H9 (cell line): ENCODE measurements around the gene GNL3. TPM values are rescaled to one million over a fixed set of nuclear protein-coding genes. Genes with fewer than 3 reads are reported as not detected.
A peak's percentile ranks its signal among the peaks of the same experiment; 100 is the strongest.

Experiments
- DNase-seq: peaks from one replicate; pipeline ENCODE4 v3.0.0-alpha.2; 2017
- H2AFZ ChIP-seq: one replicate; pipeline ENCODE4 v1.6.1; 2013; ENCODE audit warnings: mild to moderate bottlenecking, low read length, control low read depth, moderate library complexity
- H2AK5ac ChIP-seq: 2 replicates; pipeline ENCODE4 v1.6.1; 2013; ENCODE audit warnings: low read length, control low read depth, mixed read lengths; ENCODE audit not compliant: insufficient read length
- H2BK120ac ChIP-seq: one replicate; pipeline ENCODE4 v1.6.1; 2013; ENCODE audit warnings: low read depth, mild to moderate bottlenecking, low read length, control low read depth, inconsistent platforms; ENCODE audit not compliant: poor library complexity, severe bottlenecking
- H2BK12ac ChIP-seq: 2 replicates; pipeline ENCODE4 v1.6.1; 2013; ENCODE audit warnings: low read length, control low read depth, mixed read lengths, low read depth; ENCODE audit not compliant: insufficient read length
- H2BK15ac ChIP-seq: 2 replicates; pipeline ENCODE4 v1.6.1; 2013; ENCODE audit warnings: low read depth, low read length, control low read depth
- H2BK20ac ChIP-seq: one replicate; pipeline ENCODE4 v1.6.1; 2013; ENCODE audit warnings: low read depth, mild to moderate bottlenecking, low read length, control low read depth, inconsistent platforms; ENCODE audit not compliant: poor library complexity, severe bottlenecking
- H2BK5ac ChIP-seq: 2 replicates; pipeline ENCODE4 v1.6.1; 2013; ENCODE audit warnings: low read length, control low read depth, mixed read lengths; ENCODE audit not compliant: insufficient read length
- H3K14ac ChIP-seq: 2 replicates; pipeline ENCODE4 v1.6.1; 2013; ENCODE audit warnings: low read length, control low read depth; ENCODE audit not compliant: insufficient read depth
- H3K18ac ChIP-seq: 2 replicates; pipeline ENCODE4 v1.6.1; 2013; ENCODE audit warnings: low read depth, mild to moderate bottlenecking, mixed read lengths, low read length, control low read depth; ENCODE audit not compliant: insufficient read length
- H3K23ac ChIP-seq: 2 replicates; pipeline ENCODE4 v1.6.1; 2013; ENCODE audit warnings: low read length, control low read depth, mixed read lengths, low read depth; ENCODE audit not compliant: insufficient read length
- H3K23me2 ChIP-seq: 2 replicates; pipeline ENCODE4 v1.6.1; 2013; ENCODE audit warnings: low read depth, mild to moderate bottlenecking, mixed read lengths, low read length, control low read depth; ENCODE audit not compliant: insufficient read length, poor library complexity, severe bottlenecking
- H3K27ac ChIP-seq: 2 replicates; pipeline ENCODE4 v1.5.1; 2013; ENCODE audit warnings: low read length, control low read depth, mixed read lengths, low read depth; ENCODE audit not compliant: insufficient read length
- H3K27me3 ChIP-seq: 2 replicates; pipeline ENCODE4 v1.6.1; 2013; ENCODE audit warnings: low read length, control low read depth, inconsistent platforms; ENCODE audit not compliant: insufficient read depth
- H3K4ac ChIP-seq: 2 replicates; pipeline ENCODE4 v1.6.1; 2013; ENCODE audit warnings: low read depth, mild to moderate bottlenecking, control low read depth, inconsistent platforms, low read length, moderate library complexity
- H3K4me1 ChIP-seq: 2 replicates; pipeline ENCODE4 v1.6.1; 2013; ENCODE audit warnings: low read length, control low read depth, inconsistent platforms; ENCODE audit not compliant: insufficient read depth
- H3K4me2 ChIP-seq: 2 replicates; pipeline ENCODE4 v1.6.1; 2013; ENCODE audit warnings: low read length, control low read depth, mixed read lengths; ENCODE audit not compliant: insufficient read length, insufficient read depth
- H3K56ac ChIP-seq: 2 replicates; pipeline ENCODE4 v1.6.1; 2013; ENCODE audit warnings: low read depth, mild to moderate bottlenecking, mixed read lengths, low read length, control low read depth; ENCODE audit not compliant: insufficient read length
- H3K79me1 ChIP-seq: 2 replicates; pipeline ENCODE4 v1.6.1; 2013; ENCODE audit warnings: low read depth, mild to moderate bottlenecking, moderate library complexity, low read length, control low read depth, inconsistent platforms; ENCODE audit not compliant: insufficient read depth, poor library complexity, severe bottlenecking
- H3K79me2 ChIP-seq: 2 replicates; pipeline ENCODE4 v1.6.1; 2013; ENCODE audit warnings: low read length, control low read depth, inconsistent platforms; ENCODE audit not compliant: insufficient read depth
- H3K9ac ChIP-seq: 2 replicates; pipeline ENCODE4 v1.6.1; 2013; ENCODE audit warnings: low read length, control low read depth, mixed read lengths; ENCODE audit not compliant: insufficient read length; ENCODE audit errors: extremely low read depth
- H3K9me3 ChIP-seq: one replicate; pipeline ENCODE4 v1.6.1; 2013; ENCODE audit warnings: low read depth, low read length, inconsistent platforms; ENCODE audit not compliant: control insufficient read depth
- H3T11ph ChIP-seq: one replicate; pipeline ENCODE4 v1.6.1; 2013; ENCODE audit warnings: mild to moderate bottlenecking, low read length, control low read depth, inconsistent platforms
- H4K20me1 ChIP-seq: one replicate; pipeline ENCODE4 v1.6.1; 2013; ENCODE audit not compliant: control insufficient read depth, insufficient read length, insufficient read depth
- H4K5ac ChIP-seq: 2 replicates; pipeline ENCODE4 v1.6.1; 2013; ENCODE audit warnings: low read depth, mild to moderate bottlenecking, mixed read lengths, low read length, control low read depth; ENCODE audit not compliant: insufficient read length
- H4K8ac ChIP-seq: replicated peaks from 2 replicates; pipeline ENCODE4 v1.6.1; 2013; ENCODE audit warnings: low read length, control low read depth, mixed read lengths, low read depth; ENCODE audit not compliant: insufficient read length
- H4K91ac ChIP-seq: 2 replicates; pipeline ENCODE4 v1.6.1; 2013; ENCODE audit warnings: low read depth, mild to moderate bottlenecking, moderate library complexity, mixed read lengths, low read length, control low read depth; ENCODE audit not compliant: insufficient read length
- H3K27ac Mint-ChIP-seq, 3 experiments: 2 replicates in 2 of 3; 3 replicates in 1 of 3; pipeline ENCODE4 v1.8.0; 2020 to 2021; ENCODE audit warnings: mixed read lengths in 3 of 3, mild to moderate bottlenecking in 1 of 3, moderate library complexity in 1 of 3
- H3K27me3 Mint-ChIP-seq: 2 replicates; pipeline ENCODE4 v1.8.0; 2021; ENCODE audit warnings: low read depth, mild to moderate bottlenecking, moderate library complexity, mixed read lengths
- H3K36me3 Mint-ChIP-seq, 3 experiments: 2 replicates in 2 of 3; 3 replicates in 1 of 3; pipeline ENCODE4 v1.8.0; 2020 to 2021; ENCODE audit warnings: low read depth in 3 of 3, mixed read lengths in 3 of 3; ENCODE audit not compliant: insufficient read depth in 1 of 3
- H3K4me1 Mint-ChIP-seq, 2 experiments: 2 replicates each; pipeline ENCODE4 v1.8.0; 2020; ENCODE audit warnings: mixed read lengths in 2 of 2
- H3K4me3 Mint-ChIP-seq, 2 experiments: 2 replicates in 1 of 2; 3 replicates in 1 of 2; pipeline ENCODE4 v1.8.0; 2020 to 2021; ENCODE audit warnings: mild to moderate bottlenecking in 2 of 2, mixed read lengths in 2 of 2, moderate library complexity in 1 of 2
- H3K9me3 Mint-ChIP-seq, 2 experiments: 2 replicates in 1 of 2; 3 replicates in 1 of 2; pipeline ENCODE4 v1.8.0; 2020; ENCODE audit warnings: mild to moderate bottlenecking in 2 of 2, mixed read lengths in 2 of 2, moderate library complexity in 1 of 2
- WGBS: extraction: QIAGEN DNeasy Blood & Tissue Kit; methylation state at CpG from one replicate; pipeline ENCODE4 v1.1.7; 2013; ENCODE audit warnings: missing lambda C conversion rate, low lambda C conversion rate, mixed read lengths; ENCODE audit not compliant: insufficient read length; ENCODE audit errors: extremely low coverage; 5-methylcytosine and 5-hydroxymethylcytosine counted together
- total RNA-seq: library from RNA; stranded (reverse); gene quantifications from 2 replicates; pipeline ENCODE4 v1.2.1, GENCODE V29; 2021
- TF ChIP-seq, protein P1 (sequence below): fragments of 200-600 bp; sonication (generic); conservative IDR thresholded peaks from 3 replicates; pipeline ENCODE4 v1.8.0; 2021; ENCODE audit warnings: antibody characterized with exemption, mild to moderate bottlenecking

The GNL3 gene
- total RNA-seq, 1 experiment from 2014 or later: 250 TPM

DNA sequence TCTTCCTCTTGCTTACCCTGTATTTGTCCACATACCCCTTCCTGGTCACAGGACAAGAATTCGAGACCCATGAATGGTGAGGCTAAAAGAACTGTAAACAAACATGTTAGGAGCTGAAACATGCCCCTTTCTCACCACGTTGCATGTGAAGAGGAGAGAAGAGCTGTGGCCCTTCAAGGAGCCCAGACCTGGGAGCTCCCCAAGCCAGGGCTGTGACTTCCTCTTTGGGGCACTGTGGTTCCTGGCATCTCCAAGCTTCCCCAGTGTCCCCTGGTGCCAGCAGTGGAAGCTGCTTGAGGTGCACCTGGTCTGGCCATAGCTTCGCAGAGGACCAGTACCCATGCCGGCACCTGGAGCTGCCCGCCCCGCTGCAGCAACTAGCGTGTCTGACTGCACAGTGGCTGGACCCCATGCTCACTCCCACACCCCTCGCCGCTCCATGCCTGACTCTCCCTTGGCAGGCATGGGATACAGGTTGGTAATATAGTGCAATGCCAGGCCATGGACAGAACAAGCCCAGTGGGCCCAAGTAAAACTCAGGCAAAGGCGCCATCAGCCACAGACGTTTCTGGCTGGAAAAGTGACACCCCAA lies 30.0 kb downstream of the GNL3 start:
- Histone ChIP-seq H2BK120ac (no peak overlapping the region), H2BK20ac (no peak overlapping the region), H4K8ac (no peak overlapping the region), H3K18ac (no peak overlapping the region), H3K9ac (no peak overlapping the region), H3K56ac (no peak overlapping the region), H3K4ac (no peak overlapping the region), H2AFZ (no peak overlapping the region), H3K23ac (no peak overlapping the region), H3K23me2 (peaks cover 9% of the 10 kb centered on the region), H3K14ac (no peak overlapping the region), H4K20me1 (no peaks in the 10 kb centered on the region), H3K4me2 (no peak overlapping the region), H3T11ph (no peak overlapping the region), H3K27ac (no peak overlapping the region), H3K27me3 (no peaks in the 10 kb centered on the region), H3K4me1 (no peaks in the 10 kb centered on the region; the same call in 1 of the 2 replicates), H4K91ac (no peak overlapping the region), H2AK5ac (no peak overlapping the region), H3K79me2 (no peaks in the 10 kb centered on the region), H2BK12ac (no peak overlapping the region), H2BK15ac (no peak overlapping the region), H3K9me3 (no peaks in the 10 kb centered on the region), H2BK5ac (no peak overlapping the region), H4K5ac (no peak overlapping the region), H3K79me1 (no peaks in the 10 kb centered on the region)
- Mint-ChIP-seq H3K9me3 (no peaks in the 10 kb centered on the region), H3K4me1 (peaks cover 2 to 8% of the 10 kb centered on the region in 2 experiments; a peak in 3 of 4 replicates), H3K27me3 (no peaks in the 10 kb centered on the region), H3K27ac (peak overlapping the region; percentile 3 to 78 (median 48); a peak in 3 of 7 replicates), H3K36me3 (peaks cover 6 to 15% (median 13%) of the 10 kb centered on the region in 3 experiments), H3K4me3 (peak overlapping the region in 1 of 2 experiments; percentile 81; a peak in 1 of 5 replicates)
- TF ChIP-seq, protein P1, sequence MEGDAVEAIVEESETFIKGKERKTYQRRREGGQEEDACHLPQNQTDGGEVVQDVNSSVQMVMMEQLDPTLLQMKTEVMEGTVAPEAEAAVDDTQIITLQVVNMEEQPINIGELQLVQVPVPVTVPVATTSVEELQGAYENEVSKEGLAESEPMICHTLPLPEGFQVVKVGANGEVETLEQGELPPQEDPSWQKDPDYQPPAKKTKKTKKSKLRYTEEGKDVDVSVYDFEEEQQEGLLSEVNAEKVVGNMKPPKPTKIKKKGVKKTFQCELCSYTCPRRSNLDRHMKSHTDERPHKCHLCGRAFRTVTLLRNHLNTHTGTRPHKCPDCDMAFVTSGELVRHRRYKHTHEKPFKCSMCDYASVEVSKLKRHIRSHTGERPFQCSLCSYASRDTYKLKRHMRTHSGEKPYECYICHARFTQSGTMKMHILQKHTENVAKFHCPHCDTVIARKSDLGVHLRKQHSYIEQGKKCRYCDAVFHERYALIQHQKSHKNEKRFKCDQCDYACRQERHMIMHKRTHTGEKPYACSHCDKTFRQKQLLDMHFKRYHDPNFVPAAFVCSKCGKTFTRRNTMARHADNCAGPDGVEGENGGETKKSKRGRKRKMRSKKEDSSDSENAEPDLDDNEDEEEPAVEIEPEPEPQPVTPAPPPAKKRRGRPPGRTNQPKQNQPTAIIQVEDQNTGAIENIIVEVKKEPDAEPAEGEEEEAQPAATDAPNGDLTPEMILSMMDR: no peak
- WGBS: no CpG with 5 or more reads among the region's 11 CpGs
- DNase-seq: no peak
